Head of caudate nucleus (tissue), 42 donors: ENCODE data around the gene PAQR4.

ENCODE experiments used
- DNase-seq, 42 donors: peaks; one replicate each; pipeline versions ENCODE4 v3.0.0 to v3.0.0-alpha.2; 2020 to 2021; ENCODE audit warnings: mixed read lengths in 7 of 42
- intact Hi-C: fragments of 100-400 bp; cut with DNase I; formaldehyde crosslinking; loops from one replicate; pipeline ENCODE4 v1.15.0; 2022

The PAQR4 gene

DNA sequence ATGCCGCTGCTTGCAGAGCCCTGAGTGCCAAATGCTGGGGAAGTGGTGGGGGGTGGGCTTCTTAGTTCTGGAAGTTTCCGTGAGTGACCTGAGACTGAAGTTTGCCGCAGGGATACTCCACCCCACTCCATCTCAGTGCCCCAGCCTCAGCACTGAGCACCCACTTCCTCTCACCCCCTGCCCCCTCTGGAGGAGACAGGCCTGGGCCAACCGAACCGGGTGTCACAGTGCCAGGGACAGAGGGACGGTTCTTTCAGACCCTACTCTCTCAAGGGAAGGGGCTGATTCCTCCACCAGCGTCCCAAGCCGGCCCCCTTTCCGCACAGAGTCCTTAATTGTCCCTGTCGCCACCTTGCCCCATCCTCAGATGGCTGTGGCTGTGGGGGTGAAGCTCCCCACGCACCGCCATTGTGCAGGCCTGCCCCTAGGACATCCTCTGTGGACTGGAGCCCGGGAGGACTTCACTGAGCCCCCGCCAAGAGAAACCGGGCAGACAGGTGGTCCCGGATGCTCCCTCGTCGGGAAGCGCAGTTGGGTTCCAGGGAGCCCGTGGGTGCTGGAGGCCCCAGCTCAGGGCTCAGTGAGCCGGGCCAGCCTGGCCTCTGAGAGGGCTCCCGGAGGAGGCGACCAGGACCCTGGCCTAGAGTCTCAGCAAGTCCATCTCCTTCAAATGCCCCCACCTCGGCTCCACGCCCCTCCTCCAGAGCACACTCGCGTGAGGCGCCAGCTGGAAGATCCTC lies 6.6 kb upstream of the PAQR4 start:
- no peak for DNase-seq
- intact Hi-C loops, result no loop called here

DNA sequence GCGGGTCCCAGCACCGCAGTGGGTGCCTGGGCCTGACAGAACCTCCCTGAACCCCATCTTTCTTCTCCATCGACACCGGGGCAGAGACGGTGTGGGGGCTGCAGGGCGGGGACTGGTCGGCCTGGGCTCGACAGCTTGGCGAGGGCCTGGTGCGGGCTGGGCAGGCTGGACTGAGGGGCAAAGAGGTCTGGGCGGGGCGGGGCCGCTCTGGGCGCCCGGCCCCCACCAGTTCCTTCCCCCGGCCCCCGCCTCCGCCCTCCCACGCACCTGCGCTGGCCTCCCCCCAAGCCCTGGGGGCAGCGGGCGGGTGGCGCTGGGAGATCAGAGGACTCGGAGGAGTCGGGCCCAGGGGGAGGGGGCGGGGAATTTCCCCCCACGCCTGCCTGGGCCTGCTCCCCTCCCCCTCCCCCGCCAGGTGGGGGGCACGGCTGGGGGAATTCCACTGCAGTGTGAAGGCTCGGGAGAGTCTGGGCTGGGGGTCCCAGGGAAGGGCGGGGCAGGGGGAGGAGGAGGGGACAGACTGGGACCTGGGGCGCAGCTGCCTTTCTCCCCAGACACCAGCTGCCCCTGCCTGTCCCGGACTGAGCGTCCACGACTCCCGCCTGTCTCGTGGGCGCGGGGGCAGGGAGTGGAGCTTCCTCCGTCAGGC lies 6.0 kb upstream of the PAQR4 start:
- intact Hi-C loops, result no loop called here
- DNase-seq, result no peak

DNA sequence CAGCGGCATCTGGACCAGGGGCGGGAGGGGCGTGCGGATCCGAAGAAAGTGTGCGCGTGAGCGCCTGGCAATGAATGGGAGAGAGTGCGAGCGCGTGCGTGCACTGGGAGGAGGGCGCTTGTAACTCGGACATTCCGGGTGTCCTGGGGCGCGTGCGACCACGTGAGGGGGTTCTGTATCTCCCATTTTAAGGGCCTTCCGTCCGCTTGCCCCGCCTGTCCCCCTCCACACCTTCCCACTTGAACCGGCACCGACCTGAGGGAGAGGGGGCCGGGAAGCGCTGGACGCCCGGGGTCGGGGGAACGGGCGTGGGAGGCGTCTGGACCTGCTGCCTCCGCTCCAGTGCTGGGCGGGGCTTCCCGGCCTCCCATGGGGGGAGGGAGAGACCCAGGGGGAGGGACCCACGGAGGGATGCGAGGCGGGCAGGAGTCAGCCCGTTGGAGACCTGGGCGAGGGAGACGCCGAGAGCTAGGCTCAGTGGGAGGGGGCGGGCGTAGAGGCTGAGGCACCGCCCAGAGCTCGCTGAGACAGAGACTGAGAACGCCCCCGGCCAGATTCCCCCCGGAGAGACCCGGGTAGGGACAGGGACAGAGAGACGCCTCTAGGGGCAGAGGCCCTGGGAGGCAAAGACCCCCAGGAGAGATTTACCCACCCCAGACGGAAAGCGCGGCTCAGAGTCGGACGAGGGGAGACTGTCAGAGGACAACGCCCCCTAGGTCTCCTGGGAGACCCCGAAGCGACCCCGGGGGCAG lies 5.2 kb upstream of the PAQR4 start, which contains the start of gene KREMEN2:
KREMEN2 (plus strand) TSS at position 553 of the 752 bp plus-strand sequence. CDS start 246 bp downstream, outside the sequence.
- intact Hi-C loops, result no loop called here
- no peak for DNase-seq

DNA sequence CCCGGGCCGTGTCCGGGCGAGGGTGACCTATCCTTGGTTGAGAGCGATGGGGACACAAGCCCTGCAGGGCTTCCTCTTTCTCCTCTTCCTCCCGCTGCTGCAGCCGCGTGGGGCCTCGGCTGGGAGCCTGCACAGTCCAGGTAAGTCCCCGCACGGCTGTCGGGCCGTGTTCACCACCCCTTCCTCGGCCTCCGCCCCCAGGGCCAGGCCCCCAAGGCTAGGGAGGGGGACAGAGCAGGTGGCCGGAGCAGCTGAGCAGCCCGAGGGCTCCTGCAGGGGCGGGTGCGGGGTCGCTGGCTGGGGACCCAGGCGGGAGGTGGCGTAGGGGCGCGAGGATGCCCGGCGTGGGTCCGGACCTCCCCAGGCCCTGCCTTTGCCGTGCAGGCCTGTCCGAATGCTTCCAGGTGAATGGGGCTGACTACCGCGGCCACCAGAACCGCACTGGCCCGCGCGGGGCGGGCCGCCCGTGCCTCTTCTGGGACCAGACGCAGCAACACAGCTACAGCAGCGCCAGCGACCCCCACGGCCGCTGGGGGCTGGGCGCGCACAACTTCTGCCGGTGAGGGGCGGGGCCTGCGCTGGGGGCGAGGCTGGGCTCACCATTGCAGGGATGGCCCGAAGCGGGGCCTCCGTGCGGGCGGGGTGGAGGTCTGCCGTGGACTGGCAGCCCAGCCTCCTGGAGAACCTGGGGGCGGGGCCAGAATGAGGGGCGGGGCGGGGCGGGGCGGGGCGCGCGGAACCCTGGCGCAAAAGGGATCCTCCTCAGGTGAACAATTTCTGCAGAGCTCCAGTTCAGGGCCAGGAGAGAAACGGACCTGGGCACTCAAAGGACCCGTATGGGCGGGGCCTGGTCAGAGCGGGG lies 4.4 kb upstream of the PAQR4 start:
- intact Hi-C loops, result no loop called here

DNA sequence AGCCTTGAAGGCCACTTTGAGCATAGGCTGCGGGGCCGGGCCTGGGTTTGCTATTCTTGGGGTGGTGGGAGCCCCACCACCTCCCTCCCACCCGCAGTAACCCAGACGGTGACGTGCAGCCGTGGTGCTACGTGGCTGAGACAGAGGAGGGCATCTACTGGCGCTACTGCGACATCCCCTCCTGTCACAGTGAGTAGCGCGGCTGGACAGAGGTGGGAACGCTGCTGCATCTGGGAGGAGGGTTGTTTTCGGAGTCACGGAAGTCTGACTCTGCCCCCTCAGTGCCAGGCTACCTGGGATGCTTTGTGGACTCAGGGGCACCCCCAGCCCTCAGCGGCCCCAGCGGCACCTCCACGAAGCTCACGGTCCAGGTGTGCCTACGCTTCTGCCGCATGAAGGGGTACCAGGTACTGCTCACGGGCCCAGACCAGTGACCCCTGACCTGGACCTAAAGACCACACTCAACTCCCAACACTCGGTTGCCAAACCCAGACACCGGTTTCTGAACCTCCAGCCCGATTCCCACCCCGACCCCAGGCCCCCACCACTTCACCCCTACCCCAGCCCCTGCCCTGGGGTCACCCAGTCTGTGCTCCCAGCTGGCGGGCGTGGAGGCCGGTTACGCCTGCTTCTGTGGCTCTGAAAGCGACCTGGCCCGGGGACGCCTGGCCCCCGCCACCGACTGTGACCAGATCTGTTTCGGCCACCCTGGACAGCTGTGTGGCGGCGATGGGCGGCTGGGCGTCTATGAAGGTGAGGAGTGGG lies 2.9 kb upstream of the PAQR4 start:
- intact Hi-C loops, result no loop called here
- no peak for DNase-seq

More for the DNA sequence above, 4.4 kb upstream of the PAQR4 start:
- no peak for DNase-seq

DNA sequence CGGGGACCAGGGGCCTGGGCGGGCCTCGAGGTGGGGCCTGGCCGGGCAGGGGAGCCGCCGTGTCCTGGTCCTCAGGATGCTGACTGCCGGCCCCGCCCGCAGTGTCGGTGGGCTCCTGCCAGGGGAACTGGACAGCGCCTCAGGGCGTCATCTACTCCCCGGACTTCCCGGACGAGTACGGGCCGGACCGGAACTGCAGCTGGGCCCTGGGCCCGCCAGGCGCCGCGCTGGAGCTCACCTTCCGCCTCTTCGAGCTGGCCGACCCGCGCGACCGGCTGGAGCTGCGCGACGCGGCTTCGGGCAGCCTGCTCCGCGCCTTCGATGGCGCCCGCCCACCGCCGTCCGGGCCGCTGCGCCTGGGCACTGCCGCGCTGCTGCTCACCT lies 2.3 kb upstream of the PAQR4 start:
- intact Hi-C loops, result no loop called here
- DNase-seq, result no peak

DNA sequence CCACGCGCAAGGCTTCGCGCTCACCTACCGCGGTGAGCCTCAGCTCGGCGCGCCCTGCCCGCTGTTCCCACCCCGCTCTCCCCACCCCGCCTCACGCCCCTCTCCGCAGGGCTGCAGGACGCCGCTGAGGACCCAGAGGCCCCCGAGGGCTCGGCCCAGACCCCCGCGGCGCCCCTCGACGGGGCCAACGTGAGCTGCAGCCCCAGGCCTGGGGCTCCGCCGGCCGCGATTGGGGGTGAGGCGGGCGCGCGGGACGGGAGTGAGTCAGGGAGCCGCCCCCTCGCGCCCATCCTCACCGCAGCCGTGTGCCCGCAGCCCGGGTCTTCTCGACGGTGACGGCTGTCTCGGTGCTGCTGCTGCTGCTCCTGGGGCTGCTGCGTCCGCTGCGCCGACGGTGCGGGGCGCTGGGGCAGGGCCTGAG lies 1.9 kb upstream of the PAQR4 start:
- DNase-seq, result no peak
- intact Hi-C loops, result no loop called here

DNA sequence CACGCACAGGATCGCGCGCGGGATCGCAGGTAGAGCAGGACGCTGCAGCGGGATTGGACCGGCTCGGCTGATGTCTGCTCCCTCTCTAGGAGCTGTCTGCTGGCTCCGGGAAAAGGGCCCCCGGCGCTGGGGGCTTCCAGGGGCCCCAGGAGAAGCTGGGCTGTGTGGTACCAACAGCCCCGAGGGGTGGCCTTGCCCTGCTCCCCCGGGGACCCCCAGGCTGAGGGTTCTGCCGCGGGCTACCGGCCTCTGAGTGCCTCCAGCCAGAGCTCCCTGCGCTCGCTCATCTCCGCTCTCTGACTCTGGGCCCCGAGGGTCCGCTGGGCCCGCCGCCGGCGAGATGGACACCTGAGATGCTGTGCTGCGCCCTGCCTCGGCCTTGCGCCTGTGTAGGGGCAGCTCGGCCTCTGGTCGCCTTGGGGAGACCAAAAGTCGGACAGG lies 1.4 kb upstream of the PAQR4 start:
- intact Hi-C loops, result no loop called here
- no peak for DNase-seq

DNA sequence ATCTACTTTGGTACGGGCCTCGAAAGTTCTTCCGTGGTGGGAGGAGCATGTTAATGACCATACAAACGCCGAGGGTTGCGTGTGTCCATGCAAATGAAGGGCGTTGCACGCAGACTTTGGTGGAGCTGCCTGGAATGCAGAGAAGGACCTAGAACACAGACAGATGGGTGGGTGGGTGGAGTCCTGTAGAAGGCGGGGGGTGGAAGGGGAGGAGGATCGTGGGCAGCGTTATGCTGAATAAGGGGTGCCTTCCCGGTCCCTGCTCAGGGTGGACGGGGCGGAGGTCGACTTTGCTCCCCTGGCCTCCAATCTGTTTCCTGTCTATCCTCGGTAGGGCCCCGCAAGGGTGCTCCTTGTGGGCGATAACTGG lies 795 bp upstream of the PAQR4 start:
- no peak for DNase-seq
- intact Hi-C loops, result no loop called here

DNA sequence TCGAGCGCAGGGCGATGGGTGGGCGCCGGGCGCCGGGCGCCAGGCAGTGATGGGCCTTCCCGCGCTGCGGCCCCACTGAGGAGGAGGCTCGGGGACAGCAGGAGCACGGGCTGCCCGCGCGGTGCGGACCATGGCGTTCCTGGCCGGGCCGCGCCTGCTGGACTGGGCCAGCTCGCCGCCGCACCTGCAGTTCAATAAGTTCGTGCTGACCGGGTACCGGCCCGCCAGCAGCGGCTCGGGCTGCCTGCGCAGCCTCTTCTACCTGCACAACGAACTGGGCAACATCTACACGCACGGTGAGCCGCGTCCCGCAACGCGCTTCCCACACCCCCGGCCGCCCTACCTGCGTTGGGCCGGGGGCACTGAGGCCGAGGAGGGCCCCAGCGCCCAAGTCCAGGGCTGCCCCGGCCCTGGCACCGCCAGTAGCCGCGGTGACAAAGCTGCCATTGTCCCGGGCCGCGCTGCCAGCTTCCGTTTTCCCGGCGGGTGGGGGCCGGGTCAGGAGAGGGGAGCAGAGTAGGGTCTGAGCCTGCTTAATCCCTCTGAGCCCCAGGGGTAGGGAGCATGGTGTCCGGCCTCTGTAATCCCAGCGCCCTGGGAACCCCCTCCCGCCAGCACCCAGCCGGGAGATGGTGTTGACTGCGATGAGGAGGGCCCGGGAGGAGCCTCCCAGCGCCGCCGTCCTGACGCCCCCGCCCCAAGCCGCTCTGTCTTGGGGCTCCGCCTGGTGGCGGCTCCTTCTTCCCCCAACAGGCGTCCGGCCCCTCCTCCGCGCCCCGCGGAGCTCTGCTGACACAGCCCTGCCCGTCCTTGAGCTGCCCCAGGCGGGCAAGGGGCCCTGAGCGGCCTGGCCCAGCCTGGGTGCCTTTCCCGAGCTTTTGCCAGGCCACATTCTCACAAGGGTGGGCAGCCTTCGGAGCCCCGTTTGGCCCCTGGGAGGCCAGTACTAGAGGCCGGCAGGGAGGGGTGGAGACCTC lies 685 bp downstream of the PAQR4 start:
- peak; percentile 50 to 87 (median 77) for DNase-seq
- intact Hi-C loops, result loop anchor here (5.0 kb wide), 1 partner anchor 53 kb away; no protein-coding TSS in a partner anchor

DNA sequence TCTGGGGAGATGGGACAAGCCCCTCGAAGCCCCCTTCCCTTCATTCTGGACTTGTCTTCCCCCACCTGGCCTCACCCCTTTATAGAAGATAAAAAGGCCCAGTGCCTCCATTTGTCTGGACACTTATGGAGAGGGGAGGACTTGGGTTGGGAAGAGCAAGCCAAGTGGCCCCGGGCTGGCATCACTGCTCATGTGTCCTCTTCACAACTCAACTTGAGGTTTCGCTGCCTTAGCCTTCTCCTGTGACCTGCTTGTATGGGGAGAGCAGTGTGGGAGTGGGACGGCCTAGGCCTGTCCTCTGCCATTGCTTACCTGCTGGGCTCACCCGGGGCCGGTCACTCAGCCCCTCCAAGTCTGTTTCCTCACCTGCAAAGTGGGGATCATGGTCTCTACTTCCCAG lies 1.4 kb downstream of the PAQR4 start:
- DNase-seq, result no peak
- intact Hi-C loops, result loop anchor here (5.0 kb wide), 1 partner anchor 53 kb away; no protein-coding TSS in a partner anchor

DNA sequence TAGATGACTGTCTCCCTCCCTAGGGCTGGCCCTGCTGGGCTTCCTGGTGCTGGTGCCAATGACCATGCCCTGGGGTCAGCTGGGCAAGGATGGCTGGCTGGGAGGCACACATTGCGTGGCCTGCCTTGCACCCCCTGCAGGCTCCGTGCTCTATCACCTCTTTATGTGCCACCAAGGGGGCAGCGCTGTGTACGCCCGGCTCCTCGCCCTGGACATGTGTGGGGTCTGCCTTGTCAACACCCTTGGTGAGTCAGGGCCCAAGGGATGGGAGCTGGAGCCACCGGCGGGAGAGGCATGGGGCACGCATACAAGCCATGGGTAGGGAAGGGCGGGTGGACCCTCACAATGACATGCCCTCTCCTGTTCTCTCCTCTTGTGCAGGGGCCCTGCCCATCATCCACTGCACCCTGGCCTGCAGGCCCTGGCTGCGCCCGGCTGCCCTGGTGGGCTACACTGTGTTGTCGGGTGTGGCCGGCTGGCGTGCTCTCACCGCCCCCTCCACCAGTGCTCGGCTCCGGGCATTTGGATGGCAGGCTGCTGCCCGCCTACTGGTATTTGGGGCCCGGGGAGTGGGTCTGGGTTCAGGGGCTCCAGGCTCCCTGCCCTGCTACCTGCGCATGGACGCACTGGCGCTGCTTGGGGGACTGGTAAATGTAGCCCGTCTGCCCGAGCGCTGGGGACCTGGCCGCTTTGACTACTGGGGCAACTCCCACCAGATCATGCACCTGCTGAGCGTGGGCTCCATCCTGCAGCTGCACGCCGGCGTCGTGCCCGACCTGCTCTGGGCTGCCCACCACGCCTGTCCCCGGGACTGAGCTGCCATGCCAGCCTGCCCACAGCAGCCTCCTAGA lies 2.2 kb downstream of the PAQR4 start:
- intact Hi-C loops, result loop anchor here (5.0 kb wide), 1 partner anchor 54 kb away; no protein-coding TSS in a partner anchor
- no peak for DNase-seq

DNA sequence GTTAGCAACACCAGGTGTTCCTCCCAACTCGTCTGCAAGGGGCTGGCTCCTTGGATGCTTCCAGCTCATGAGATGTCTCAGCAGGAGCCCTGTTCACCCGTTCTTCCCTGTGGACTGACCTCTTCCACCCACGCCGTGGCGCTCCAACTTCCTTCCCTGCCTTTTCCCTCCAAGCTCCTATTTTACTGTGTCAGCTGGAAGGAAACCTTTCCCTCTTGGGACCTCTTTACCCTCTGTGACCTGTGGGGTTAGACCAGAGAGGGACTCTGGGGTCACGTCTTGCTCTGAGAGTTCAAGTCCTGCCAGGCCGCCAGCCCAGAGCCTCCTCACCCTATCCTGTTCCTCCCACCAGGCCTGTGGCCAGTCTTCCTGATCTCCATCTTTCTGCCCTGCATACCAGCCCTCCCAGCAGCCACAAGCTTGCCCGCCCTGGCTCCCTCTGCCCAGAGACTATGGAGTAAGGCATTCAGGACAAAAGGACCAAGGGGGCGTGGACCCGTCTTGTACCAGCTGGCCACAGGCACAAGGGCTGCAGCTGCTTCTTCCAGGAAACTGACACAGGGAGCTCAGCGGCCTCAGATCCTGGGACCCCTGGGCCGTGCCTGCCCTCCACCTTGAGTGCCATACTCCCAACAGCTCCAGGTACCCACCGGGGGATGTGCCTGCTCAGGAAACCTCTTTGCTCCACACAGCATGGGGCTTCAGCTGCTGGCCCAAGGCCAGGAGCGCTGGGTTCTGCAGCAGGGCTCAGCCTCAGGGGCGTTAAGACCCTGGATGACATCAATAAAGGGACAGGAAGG lies 3.0 kb downstream of the PAQR4 start:
- intact Hi-C loops, result loop anchor here (5.0 kb wide), 1 partner anchor 55 kb away; no protein-coding TSS in a partner anchor
- peak in 1 of 42 donors; percentile 41 for DNase-seq

DNA sequence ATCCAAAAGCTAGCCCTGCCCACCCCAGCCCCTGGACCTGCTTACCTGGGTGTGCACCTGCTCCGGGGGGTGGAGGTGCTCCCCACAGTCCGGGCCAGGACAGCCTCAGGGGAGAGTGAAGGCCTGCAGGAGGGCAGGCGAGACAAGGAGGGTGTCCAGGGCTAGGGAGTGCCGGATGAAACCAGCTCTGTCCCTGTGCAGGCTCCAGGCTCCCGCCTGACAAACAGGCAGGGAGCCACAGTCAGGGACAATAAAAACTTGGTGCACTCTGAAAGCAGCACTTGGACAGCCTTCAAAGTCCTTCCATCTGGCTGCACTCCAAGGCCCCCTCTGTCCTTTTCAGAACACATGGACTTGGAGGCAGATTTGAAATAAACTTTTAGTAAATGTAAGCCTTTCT lies 3.9 kb downstream of the PAQR4 start:
- peak in 19 of 42 donors; percentile 37 to 76 (median 54) for DNase-seq
- intact Hi-C loops, result loop anchor here (5.0 kb wide), 1 partner anchor 56 kb away; no protein-coding TSS in a partner anchor
